Activated CD8-positive, alpha-beta memory T cell treated with anti-CD3 and anti-CD28 coated beads for 48 hours (primary cell): Measurements from ENCODE around the gene THRB.

ENCODE experiments used
- DNase-seq, 3 experiments: peaks; one replicate each; pipeline ENCODE4 v3.0.0-alpha.2; 2020; ENCODE audit warnings: low read depth in 2 of 3, low spot score in 2 of 3

The THRB gene

DNA sequence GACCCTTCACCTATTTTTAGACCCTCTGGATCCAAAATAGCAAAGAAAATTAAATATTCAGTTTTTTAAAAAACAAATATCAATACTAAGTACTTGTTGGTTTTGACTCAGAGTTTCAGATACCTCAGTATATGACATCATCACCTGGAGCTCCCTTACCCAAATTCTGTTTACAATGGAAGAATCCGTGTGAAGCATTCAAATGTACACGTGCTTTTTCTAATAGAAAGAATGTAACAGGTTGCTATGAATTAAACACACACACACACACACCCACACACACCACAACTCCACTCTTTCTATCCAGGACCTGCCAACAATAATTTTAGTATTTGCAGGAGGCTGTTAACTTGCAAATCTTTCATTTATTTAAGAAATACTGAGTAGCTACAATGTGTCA lies 221.8 kb downstream of the THRB start:
- DNase-seq = no peak

- no peak for DNase-seq
These were observed 222.2 kb downstream of the THRB start for GRCh38 chr3:24272408-24272807.

DNA sequence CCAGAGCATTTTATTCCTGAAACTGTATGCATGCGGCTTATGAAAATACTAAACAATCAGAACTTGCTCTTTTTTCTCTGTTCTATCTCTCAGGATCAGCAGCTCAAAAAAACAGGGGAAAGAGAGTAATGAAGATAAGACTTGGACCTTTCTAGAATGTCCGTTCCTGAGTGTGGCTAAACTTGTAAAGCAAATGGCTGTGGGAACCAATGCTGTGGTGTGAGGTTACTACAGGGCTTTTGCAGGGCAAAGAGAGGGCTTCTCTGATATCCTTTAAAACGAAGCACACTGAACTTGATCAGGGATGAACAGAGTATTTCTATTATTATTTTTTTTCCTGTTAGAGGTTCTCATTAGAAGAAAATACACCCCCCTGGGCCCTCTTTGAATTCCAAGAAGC lies 223.4 kb downstream of the THRB start:
- no peak for DNase-seq

DNA sequence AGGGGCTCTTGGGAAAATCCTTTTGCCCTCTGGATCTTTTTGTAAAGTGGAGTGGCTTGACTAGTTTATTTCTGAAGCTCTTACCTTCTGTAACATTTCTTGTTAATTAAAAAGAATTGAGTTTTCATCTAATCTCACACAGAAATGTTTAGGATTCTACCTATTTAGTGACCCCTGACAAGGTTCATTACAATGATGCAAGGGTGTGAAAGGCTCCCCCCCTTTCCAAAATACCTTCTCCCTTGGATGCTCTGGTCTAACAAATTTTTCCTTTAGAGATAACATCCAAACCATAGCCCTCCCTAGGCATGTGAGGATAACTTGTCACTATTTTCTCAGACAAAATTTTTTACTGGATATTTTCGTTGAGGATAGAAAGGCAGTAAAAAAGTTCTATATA lies 223.9 kb downstream of the THRB start:
- no peak for DNase-seq

DNA sequence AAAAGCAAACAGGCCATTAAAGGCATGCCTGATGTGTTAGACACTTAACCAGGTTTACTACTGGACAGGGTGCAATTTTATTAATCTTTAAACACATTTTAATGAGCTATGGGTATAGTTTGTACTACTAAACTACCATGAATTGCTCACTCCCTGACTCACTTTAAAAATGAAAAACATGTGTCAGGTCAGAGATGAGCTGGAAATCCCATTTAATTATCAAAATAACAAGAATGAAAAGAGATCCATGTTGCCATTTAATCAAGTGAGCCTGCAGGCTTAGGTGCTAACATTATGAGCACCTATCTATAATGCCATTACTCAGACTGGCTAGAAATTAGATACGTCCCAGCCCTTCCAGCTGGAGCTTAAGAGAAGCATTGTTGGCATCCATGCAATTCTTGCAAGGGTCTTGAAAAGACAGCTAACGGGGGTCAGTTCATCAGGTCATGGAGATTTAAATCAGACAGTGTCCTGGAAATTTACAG lies 224.4 kb downstream of the THRB start:
- no peak for DNase-seq

GRCh38 chr3:24264748-24265158 lies 229.9 kb downstream of the THRB start:
- DNase-seq = no peak

- no peak for DNase-seq
These were observed 230.6 kb downstream of the THRB start for GRCh38 chr3:24264011-24264410.

DNA sequence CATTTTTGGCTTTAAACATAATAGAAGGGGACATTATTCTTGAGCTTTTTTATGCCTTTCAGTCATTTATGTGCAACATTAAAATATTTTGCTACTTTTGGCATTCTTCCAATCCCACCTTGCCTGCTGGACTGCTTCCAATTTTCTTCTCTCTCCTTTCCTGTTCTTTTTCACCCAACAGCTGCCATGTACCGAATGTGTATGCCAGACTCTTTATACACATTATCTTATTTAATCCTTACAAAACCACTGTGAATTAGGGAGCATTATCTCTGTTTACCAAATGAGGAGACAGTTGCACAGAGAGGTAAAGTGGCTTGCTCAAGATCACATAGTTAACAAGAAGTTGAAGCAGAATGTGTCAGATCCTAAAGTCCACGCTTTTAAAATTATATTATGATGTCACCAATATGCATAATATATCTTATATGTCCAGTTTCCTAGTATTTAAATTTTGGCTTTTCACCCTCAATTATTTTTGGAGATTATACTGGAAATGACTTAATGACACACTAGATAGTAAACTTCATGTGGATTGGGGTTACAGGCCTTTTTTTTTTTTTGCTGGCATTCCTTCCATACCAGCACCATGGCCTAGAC lies 231.5 kb downstream of the THRB start:
- no peak for DNase-seq

DNA sequence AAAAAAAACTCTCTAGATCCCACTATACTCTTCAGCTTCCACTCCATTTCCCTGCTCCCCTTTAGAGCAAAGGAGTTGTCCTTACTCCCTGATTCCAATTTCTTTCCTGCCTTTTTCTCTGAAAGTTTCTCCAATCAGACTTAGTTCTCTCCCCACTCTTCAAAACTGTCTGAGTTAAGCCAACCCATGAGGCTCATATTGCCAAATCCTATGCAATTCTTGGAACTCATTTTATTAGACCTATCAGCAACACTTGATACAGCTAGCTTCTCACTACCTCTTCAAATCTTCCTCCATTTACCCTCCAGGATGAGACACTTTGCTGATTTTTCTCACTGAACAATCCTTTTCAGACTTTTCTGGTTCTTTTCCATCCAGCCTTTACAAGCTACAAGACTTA lies 233.1 kb downstream of the THRB start:
- no peak for DNase-seq

DNA sequence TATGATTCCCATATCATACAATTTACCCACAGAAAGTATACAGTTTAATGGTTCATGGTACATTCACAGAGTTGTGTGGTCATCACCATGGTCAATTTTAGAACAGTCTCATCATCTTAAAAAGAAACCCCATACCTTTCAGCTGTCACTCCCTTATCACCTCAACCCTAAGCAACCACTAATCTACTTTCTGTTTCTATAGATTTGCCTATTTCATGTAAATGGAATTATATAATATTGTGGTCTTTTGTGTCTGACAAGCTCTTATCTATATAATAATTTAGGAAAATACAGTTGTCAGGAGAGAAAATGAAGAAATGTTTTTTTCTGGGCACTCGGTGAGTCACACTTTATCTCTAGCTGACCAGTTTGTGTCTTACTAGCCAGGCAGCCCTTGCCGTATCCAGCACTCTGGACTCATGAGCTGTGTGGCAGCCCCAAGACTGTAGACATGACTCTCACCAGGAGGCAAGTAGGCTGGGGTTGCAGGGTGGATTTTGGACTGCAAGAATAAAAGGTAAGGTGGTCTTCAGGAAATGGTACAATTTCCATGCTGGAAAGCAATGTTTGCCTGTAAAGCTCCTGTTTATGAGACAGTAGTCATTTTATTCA lies 234.6 kb downstream of the THRB start:
- DNase-seq = no peak

GRCh38 chr3:24258727-24259600 lies 235.7 kb downstream of the THRB start:
- no peak for DNase-seq

GRCh38 chr3:24258260-24258659 lies 236.4 kb downstream of the THRB start:
- no peak for DNase-seq

- no peak for DNase-seq
These were observed 239.2 kb downstream of the THRB start for GRCh38 chr3:24255414-24255813.

GRCh38 chr3:24254649-24255048 lies 240.0 kb downstream of the THRB start:
- no peak for DNase-seq

- no peak for DNase-seq
These were observed 241.3 kb downstream of the THRB start for GRCh38 chr3:24253336-24253735.

- DNase-seq = no peak
These were observed 245.1 kb downstream of the THRB start for GRCh38 chr3:24249523-24249922.

DNA sequence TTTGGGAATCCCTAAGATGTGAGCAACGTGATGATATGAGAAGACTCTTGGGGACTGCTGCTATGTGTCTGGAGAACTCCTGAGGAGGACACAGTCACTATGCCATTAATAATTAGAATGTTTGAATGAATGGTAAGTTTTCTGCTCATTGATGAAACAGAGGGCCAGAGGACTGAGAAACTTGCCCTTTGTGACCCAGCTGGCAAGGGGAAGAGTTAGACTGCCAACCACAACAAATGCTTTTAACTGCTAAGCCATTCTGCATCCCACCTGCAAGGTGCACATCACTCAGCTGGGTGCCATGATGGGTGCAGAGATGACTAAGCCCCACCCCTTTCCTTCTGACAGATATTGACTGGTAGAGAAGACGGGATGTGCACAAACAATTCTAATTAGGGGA lies 249.6 kb downstream of the THRB start:
- no peak for DNase-seq

GRCh38 chr3:24244491-24244890 lies 250.2 kb downstream of the THRB start:
- no peak for DNase-seq

DNA sequence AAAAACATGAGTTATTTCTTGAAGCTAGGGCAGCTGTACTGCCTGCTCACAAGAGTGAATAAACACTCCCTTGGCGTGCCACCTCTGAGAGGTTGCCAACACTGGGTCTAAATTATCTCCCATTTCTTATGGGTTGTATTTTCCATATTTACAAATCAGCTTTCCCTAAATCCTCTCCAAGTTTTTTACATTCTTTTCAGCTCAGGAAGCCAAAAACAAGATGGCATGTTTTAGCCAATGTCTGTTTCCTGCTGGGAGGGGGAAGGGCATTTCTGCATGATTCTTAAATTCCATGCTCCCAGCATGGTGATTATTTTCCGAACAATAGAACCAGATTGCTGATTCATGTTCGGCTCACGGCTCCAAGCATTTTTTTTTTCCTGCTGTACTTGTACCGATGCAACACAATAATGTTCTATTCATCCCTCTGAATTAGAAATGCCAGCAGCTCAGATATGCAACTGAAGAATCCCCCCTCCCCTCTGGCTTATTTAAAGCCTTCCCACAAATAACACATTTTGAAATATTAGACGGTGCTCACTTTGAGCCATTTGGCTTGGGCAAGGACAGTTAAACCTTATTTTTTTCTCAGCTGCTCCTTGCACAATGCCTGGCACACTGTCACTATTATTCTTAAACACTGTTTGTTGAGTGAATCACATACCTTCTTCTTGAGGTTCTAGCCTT lies 252.5 kb downstream of the THRB start:
- DNase-seq = no peak

DNA sequence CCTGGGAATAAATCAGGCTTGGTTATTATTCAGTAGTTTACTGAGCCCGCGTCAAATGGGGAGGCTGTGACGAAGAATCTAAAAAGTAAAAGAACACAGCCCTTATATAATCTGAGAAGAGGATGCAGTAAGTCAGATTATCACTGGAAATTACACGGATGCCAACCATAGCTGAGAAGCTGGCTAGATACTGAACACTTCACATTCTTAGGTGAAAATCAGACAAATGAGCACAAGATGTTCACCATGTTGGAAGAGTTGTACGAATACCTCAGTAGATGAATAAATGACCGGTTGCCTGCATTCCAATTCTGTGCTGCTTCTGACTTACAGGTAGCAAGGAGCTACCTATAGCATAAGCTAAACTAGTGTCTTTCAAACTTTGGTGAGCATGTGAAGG lies 254.3 kb downstream of the THRB start:
- DNase-seq = no peak

- peak in 1 of 3 experiments; percentile 5 for DNase-seq
These were observed 256.5 kb downstream of the THRB start for GRCh38 chr3:24237971-24238706.
